ENCODE results near the gene ARAP1.
A peak's percentile ranks its signal among the peaks of the same experiment; 100 is the strongest.

ARAP1 gene

GRCh38 chr11:72723508-72723907 lies 28.7 kb downstream of the ARAP1 start:
- DNase-seq (ENCODE audit: low spot score) = no peak

- DNase-seq (ENCODE audit: low spot score) = peak; percentile 89
Observed at GRCh38 chr11:72722050-72722748, 30.0 kb downstream of the ARAP1 start.

- DNase-seq (ENCODE audit: low spot score) = peak; percentile 41
Observed at GRCh38 chr11:72721689-72722049, 30.5 kb downstream of the ARAP1 start.

GRCh38 chr11:72721276-72721675 lies 30.9 kb downstream of the ARAP1 start:
- DNase-seq (ENCODE audit: low spot score) = no peak

- no peak for DNase-seq (ENCODE audit: low spot score)
Observed at GRCh38 chr11:72720784-72721183, 31.4 kb downstream of the ARAP1 start.

- DNase-seq (ENCODE audit: low spot score) = no peak
Observed at GRCh38 chr11:72720047-72720446, 32.2 kb downstream of the ARAP1 start.

- no peak for DNase-seq (ENCODE audit: low spot score)
Observed at GRCh38 chr11:72719551-72719950, 32.7 kb downstream of the ARAP1 start.

GRCh38 chr11:72719144-72719543 lies 33.1 kb downstream of the ARAP1 start:
- DNase-seq (ENCODE audit: low spot score) = no peak

- no peak for DNase-seq (ENCODE audit: low spot score)
Observed at GRCh38 chr11:72718101-72718501, 34.1 kb downstream of the ARAP1 start.

- no peak for DNase-seq (ENCODE audit: low spot score)
Observed at GRCh38 chr11:72716788-72717435, 35.3 kb downstream of the ARAP1 start.

GRCh38 chr11:72716290-72716689 lies 35.9 kb downstream of the ARAP1 start:
- no peak for DNase-seq (ENCODE audit: low spot score)

- DNase-seq (ENCODE audit: low spot score) = no peak
Observed at GRCh38 chr11:72712841-72713240, 39.4 kb downstream of the ARAP1 start.

- DNase-seq (ENCODE audit: low spot score) = no peak
Observed at GRCh38 chr11:72712168-72712751, 39.9 kb downstream of the ARAP1 start.

- DNase-seq (ENCODE audit: low spot score) = no peak
Observed at GRCh38 chr11:72711141-72711540, 41.1 kb downstream of the ARAP1 start.

GRCh38 chr11:72710278-72710677 lies 41.9 kb downstream of the ARAP1 start:
- DNase-seq (ENCODE audit: low spot score) = no peak

- no peak for DNase-seq (ENCODE audit: low spot score)
Observed at GRCh38 chr11:72709478-72710238, 42.5 kb downstream of the ARAP1 start.

GRCh38 chr11:72707032-72707431 lies 45.2 kb downstream of the ARAP1 start:
- no peak for DNase-seq (ENCODE audit: low spot score)

GRCh38 chr11:72706579-72706978 lies 45.6 kb downstream of the ARAP1 start:
- DNase-seq (ENCODE audit: low spot score) = no peak

GRCh38 chr11:72705442-72706365 lies 46.5 kb downstream of the ARAP1 start:
- DNase-seq (ENCODE audit: low spot score) = no peak

- no peak for DNase-seq (ENCODE audit: low spot score)
Observed at GRCh38 chr11:72704783-72705265, 47.4 kb downstream of the ARAP1 start.

- no peak for DNase-seq (ENCODE audit: low spot score)
Observed at GRCh38 chr11:72704028-72704782, 48.0 kb downstream of the ARAP1 start.

All from CD4-positive, alpha-beta T cell treated with Interleukin-2 at 100 ng/mL for 4 hours (primary cell).